Upper lobe of left lung (tissue), 4 donors: Measurements from ENCODE around the gene GPR158.

Experiments
- CTCF ChIP-seq, 6 experiments: fragments of 450-650 bp in 4 of 6; fragments of 200-600 bp in 2 of 6; sonication (generic) in 2 of 6; IDR thresholded peaks; one replicate each; pipeline ENCODE4 v1.5.1; 2016 to 2019; ENCODE audit warnings: antibody characterized with exemption in 6 of 6
- EP300 ChIP-seq, 4 donors: sonication (generic); formaldehyde crosslinking; IDR thresholded peaks; one replicate each; pipeline ENCODE4 v1.5.1; 2017; ENCODE audit warnings: antibody characterized with exemption in 4 of 4, control low read depth in 2 of 4
- POLR2A ChIP-seq, 4 donors: fragments of 450-650 bp; IDR thresholded peaks; one replicate each; pipeline ENCODE4 v1.5.1; 2016 to 2017; ENCODE audit warnings: antibody characterized with exemption in 4 of 4, mild to moderate bottlenecking in 2 of 4
- POLR2AphosphoS5 ChIP-seq, 2 donors: sonication (generic); formaldehyde crosslinking; IDR thresholded peaks; one replicate each; pipeline ENCODE4 v1.5.1; 2017; ENCODE audit warnings: antibody characterized with exemption in 2 of 2

GRCh38 chr10:25405871-25406270 lies 231.1 kb downstream of the GPR158 start:
- TF ChIP-seq POLR2AphosphoS5 (IDR thresholded peaks at IDR 0.05) = no peak
- no peak for TF ChIP-seq CTCF (IDR thresholded peaks at IDR 0.05)
- TF ChIP-seq POLR2A (IDR thresholded peaks at IDR 0.05) = no peak
- TF ChIP-seq EP300 (IDR thresholded peaks at IDR 0.05) = no peak
